ENCODE data around the gene ZNF750.

- TF ChIP-seq CTCF (IDR thresholded peaks at IDR 0.05; ENCODE audit: insufficient read depth, low read length) (no peak), REST (IDR thresholded peaks at IDR 0.05; ENCODE audit: insufficient replicate concordance, low read depth) (no peak), POLR2AphosphoS5 (IDR thresholded peaks at IDR 0.05; ENCODE audit: low read depth) (no peak), GABPA (IDR thresholded peaks at IDR 0.05; ENCODE audit: low read depth) (no peak)
These were observed 3.9 kb downstream of the ZNF750 start for GRCh38 chr17:82835766-82836512.

Data from HL-60 (cell line).